ENCODE results near the gene MPST. TPM values are rescaled to one million over a fixed set of nuclear protein-coding genes. Genes with fewer than 3 reads are reported as not detected.

Gene MPST
- total RNA-seq, 1 experiment from 2014 or later, result 68.6 TPM

DNA sequence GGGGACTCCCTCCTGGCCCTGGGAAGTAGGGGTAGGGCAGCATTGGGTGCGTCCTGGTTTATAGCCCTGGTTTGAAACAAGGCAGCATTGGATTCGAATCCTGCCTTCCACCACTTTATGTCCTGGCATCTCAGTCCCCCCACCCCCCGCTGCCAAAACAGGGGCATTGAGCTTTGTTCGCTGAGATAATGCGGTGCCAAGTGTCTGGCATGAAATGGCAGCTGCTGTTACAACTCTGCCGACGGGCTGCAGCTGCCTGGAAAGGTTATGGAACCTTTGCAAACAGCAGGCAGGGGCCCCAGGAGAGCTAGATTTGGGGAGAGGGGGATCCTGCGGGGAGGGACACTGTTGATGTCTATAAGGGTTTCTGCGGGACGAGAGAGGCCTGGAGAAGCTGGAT, 2.2 kb upstream of the MPST start:
- H3K27me3 ChIP-seq (ENCODE audit: insufficient read depth, low read length), result no peaks in the 10 kb centered on the region
- ChIA-PET CTCF (interaction anchor here (2.0 kb wide), 1 partner anchor 19 kb away, joined by 4 read pairs; no protein-coding TSS in a partner anchor), POLR2A (no interaction called here), RAD21 (ENCODE audit: low non-redundant PET in 1 of 2, low total read pairs in 2 of 2, uncharacterized antibody in 2 of 2, unreplicated experiment in 2 of 2) (no interaction called here)
- no peaks in the 10 kb centered on the region for H3K36me3 ChIP-seq (ENCODE audit: control insufficient read depth in 1 of 2, insufficient read depth in 2 of 2, low read length in 2 of 2)
- ATAC-seq (no peak), DNase-seq (ENCODE audit: low read depth, low spot score) (no peak)
- no peak overlapping the region for H3K27ac ChIP-seq (ENCODE audit: low read depth, low read length)
- H3K9ac ChIP-seq (ENCODE audit: low read length), result no peak overlapping the region
- H3K4me2 ChIP-seq (ENCODE audit: low read length), result no peak overlapping the region
- H4K20me1 ChIP-seq (ENCODE audit: insufficient read depth), result no peaks in the 10 kb centered on the region
- no peak for TF ChIP-seq EZH2phosphoT487 (IDR thresholded peaks at IDR 0.05; ENCODE audit: borderline replicate concordance)
- TF ChIP-seq FOSL1 (IDR thresholded peaks at IDR 0.05; ENCODE audit: low read depth), result no peak
- TF ChIP-seq SRF (IDR thresholded peaks at IDR 0.05; ENCODE audit: low read depth), result no peak
- intact Hi-C loops (cut with micrococcal nuclease), result no loop called here
- H3K79me2 ChIP-seq (ENCODE audit: insufficient read depth, low read length), result peaks cover 8% of the 10 kb centered on the region; the same call in 1 of the 2 replicates
- H3K9me2 ChIP-seq (ENCODE audit: insufficient read depth), result no peaks in the 10 kb centered on the region
- H3K9me3 ChIP-seq (ENCODE audit: control insufficient read depth in 1 of 2, insufficient read depth in 1 of 2, low read depth in 1 of 2, low read length in 2 of 2), result no peaks in the 10 kb centered on the region
- H3K4me3 ChIP-seq (replicated peaks in 1 of 2; ENCODE audit: low read depth in 1 of 2, low read length in 2 of 2), result no peak overlapping the region
- peaks cover 14 to 31% of the 10 kb centered on the region in 2 experiments; a peak in 3 of 4 replicates for H3K4me1 ChIP-seq (ENCODE audit: control insufficient read depth in 1 of 2, insufficient read depth in 2 of 2, low read length in 2 of 2)
- no peak overlapping the region for H2AFZ ChIP-seq (ENCODE audit: low read depth, low read length, poor library complexity, severe bottlenecking)
- BruUV-seq (replicated peaks), result no TSS peak

DNA sequence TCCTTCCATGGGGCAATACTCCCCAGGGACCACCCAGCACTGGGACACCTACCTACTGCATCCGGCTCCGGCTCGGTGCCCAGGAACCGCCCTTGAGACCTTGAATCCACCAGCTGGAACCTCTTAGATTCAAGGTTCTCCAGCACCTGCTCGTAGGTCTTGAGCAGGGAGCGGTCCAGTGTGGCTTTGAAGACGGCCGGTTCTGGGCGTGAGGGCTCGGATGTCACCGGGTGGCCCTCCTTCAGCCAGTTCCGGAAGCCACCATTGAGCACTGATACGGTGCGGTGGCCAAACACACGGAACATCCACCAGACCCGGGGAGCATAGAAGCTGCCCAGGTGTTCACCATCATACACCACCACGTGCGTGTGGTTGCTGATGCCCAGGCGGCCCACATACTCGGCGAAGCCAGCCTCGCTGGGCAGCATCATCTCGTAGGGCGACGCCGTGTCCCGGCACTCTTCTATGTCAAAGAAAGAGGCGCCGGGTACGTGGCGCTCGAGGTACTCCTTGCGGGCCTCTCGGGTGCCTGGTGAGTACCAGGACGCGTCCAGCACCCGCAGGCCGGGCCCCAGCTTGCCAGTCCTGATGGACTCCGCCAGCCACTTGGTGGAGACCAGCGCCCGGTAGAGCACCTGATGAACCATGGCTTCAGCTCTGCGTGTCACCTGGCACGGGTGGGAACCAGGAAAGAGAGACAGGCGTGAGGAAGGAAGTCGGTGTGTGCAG, 1.3 kb upstream of the MPST start:
- POLR2A ChIA-PET, result interaction anchor here (1.3 to 1.6 kb wide), 2 partner anchors 9 to 489 kb away, joined by 3 to 6 read pairs; no protein-coding TSS in a partner anchor
- CTCF ChIA-PET, result interaction anchor here (2.0 kb wide), 1 partner anchor 20 kb away, joined by 4 read pairs; no protein-coding TSS in a partner anchor

More for the DNA sequence above, 1.3 kb upstream of the MPST start:
- peaks cover 14 to 28% of the 10 kb centered on the region in 2 experiments; a peak in 3 of 4 replicates for H3K4me1 ChIP-seq (ENCODE audit: control insufficient read depth in 1 of 2, insufficient read depth in 2 of 2, low read length in 2 of 2)
- RAD21 ChIA-PET (ENCODE audit: low non-redundant PET in 1 of 2, low total read pairs in 2 of 2, uncharacterized antibody in 2 of 2, unreplicated experiment in 2 of 2), result no interaction called here
- no peak for DNase-seq (ENCODE audit: low read depth, low spot score)
- H3K27ac ChIP-seq (ENCODE audit: low read depth, low read length), result peak overlapping the region; percentile 95
- ATAC-seq, result no peak
- BruUV-seq (replicated peaks), result no TSS peak
- no peaks in the 10 kb centered on the region for H3K36me3 ChIP-seq (ENCODE audit: control insufficient read depth in 1 of 2, insufficient read depth in 2 of 2, low read length in 2 of 2)
- H3K4me2 ChIP-seq (ENCODE audit: low read length), result peak overlapping the region; percentile 93
- TF ChIP-seq EZH2phosphoT487 (IDR thresholded peaks at IDR 0.05; ENCODE audit: borderline replicate concordance) (no peak), ZFX (IDR thresholded peaks at IDR 0.05) (no peak), JUND (IDR thresholded peaks at IDR 0.05) (no peak), CEBPB (IDR thresholded peaks at IDR 0.05; ENCODE audit: low read depth) (no peak), EZH2 (IDR thresholded peaks at IDR 0.05) (no peak), FOSL1 (IDR thresholded peaks at IDR 0.05; ENCODE audit: low read depth) (no peak), POLR2A (IDR thresholded peaks at IDR 0.05; ENCODE audit: borderline replicate concordance, extremely low read depth, insufficient read depth, insufficient read length) (no peak), ZNF274 (IDR thresholded peaks at IDR 0.05; ENCODE audit: low read depth, low read length) (no peak), SIN3A (IDR thresholded peaks at IDR 0.05; ENCODE audit: low read depth) (no peak), EGR1 (IDR thresholded peaks at IDR 0.05; ENCODE audit: low read depth) (no peak), SP1 (IDR thresholded peaks at IDR 0.05; ENCODE audit: low read depth) (no peak)
- TF ChIP-seq, protein P1, sequence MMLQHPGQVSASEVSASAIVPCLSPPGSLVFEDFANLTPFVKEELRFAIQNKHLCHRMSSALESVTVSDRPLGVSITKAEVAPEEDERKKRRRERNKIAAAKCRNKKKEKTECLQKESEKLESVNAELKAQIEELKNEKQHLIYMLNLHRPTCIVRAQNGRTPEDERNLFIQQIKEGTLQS (IDR thresholded peaks at IDR 0.05), result no peak
- TF ChIP-seq, protein P2, sequence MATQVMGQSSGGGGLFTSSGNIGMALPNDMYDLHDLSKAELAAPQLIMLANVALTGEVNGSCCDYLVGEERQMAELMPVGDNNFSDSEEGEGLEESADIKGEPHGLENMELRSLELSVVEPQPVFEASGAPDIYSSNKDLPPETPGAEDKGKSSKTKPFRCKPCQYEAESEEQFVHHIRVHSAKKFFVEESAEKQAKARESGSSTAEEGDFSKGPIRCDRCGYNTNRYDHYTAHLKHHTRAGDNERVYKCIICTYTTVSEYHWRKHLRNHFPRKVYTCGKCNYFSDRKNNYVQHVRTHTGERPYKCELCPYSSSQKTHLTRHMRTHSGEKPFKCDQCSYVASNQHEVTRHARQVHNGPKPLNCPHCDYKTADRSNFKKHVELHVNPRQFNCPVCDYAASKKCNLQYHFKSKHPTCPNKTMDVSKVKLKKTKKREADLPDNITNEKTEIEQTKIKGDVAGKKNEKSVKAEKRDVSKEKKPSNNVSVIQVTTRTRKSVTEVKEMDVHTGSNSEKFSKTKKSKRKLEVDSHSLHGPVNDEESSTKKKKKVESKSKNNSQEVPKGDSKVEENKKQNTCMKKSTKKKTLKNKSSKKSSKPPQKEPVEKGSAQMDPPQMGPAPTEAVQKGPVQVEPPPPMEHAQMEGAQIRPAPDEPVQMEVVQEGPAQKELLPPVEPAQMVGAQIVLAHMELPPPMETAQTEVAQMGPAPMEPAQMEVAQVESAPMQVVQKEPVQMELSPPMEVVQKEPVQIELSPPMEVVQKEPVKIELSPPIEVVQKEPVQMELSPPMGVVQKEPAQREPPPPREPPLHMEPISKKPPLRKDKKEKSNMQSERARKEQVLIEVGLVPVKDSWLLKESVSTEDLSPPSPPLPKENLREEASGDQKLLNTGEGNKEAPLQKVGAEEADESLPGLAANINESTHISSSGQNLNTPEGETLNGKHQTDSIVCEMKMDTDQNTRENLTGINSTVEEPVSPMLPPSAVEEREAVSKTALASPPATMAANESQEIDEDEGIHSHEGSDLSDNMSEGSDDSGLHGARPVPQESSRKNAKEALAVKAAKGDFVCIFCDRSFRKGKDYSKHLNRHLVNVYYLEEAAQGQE (IDR thresholded peaks at IDR 0.05; ENCODE audit: low read depth), result no peak
- TF ChIP-seq, protein P3, sequence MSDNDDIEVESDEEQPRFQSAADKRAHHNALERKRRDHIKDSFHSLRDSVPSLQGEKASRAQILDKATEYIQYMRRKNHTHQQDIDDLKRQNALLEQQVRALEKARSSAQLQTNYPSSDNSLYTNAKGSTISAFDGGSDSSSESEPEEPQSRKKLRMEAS (IDR thresholded peaks at IDR 0.05), result no peak
- H4K20me1 ChIP-seq (ENCODE audit: insufficient read depth), result no peaks in the 10 kb centered on the region
- intact Hi-C loops (cut with micrococcal nuclease), result no loop called here
- no peaks in the 10 kb centered on the region for H3K9me3 ChIP-seq (ENCODE audit: control insufficient read depth in 1 of 2, insufficient read depth in 1 of 2, low read depth in 1 of 2, low read length in 2 of 2)
- no peaks in the 10 kb centered on the region for H3K27me3 ChIP-seq (ENCODE audit: insufficient read depth, low read length)
- H3K9ac ChIP-seq (ENCODE audit: low read length), result peak overlapping the region; percentile 88
- H3K79me2 ChIP-seq (ENCODE audit: insufficient read depth, low read length), result peaks cover 8% of the 10 kb centered on the region; the same call in 1 of the 2 replicates
- H3K9me2 ChIP-seq (ENCODE audit: insufficient read depth), result no peaks in the 10 kb centered on the region
- peak overlapping the region; percentile 77 to 79 for H3K4me3 ChIP-seq (replicated peaks in 1 of 2; ENCODE audit: low read depth in 1 of 2, low read length in 2 of 2)
- H2AFZ ChIP-seq (ENCODE audit: low read depth, low read length, poor library complexity, severe bottlenecking), result no peak overlapping the region
